Tibial artery (tissue), 4 donors: Measurements from ENCODE around the gene ZBTB7C.
A peak's percentile ranks its signal among the peaks of the same experiment; 100 is the strongest.

Source experiments
- DNase-seq, 2 donors: peaks; one replicate each; pipeline ENCODE4 v3.0.0-alpha.2; 2019
- H3K27ac ChIP-seq, 2 donors: fragments of 200-600 bp; sonication (generic) in 1 of 2; 1 replicate in 1 of 2; 2 replicates in 1 of 2; pipeline ENCODE4 v1.5.1; 2018 to 2019; ENCODE audit warnings: mild to moderate bottlenecking in 1 of 2
- H3K27me3 ChIP-seq, 2 donors: fragments of 200-600 bp; sonication (generic) in 1 of 2; one replicate each; pipeline versions ENCODE4 v1.5.1 to v1.6.0; 2016 to 2019
- H3K36me3 ChIP-seq, 3 donors: fragments of 200-600 bp; sonication (generic) in 2 of 3; one replicate each; pipeline ENCODE4 v1.5.1; 2016 to 2019; ENCODE audit warnings: mild to moderate bottlenecking in 2 of 3
- H3K4me1 ChIP-seq, 4 donors: fragments of 200-600 bp; sonication (generic) in 2 of 4; 1 replicate in 3 of 4; 2 replicates in 1 of 4; pipeline ENCODE4 v1.5.1; 2016 to 2019
- H3K4me3 ChIP-seq, 2 donors: fragments of 200-600 bp; sonication (generic) in 1 of 2; 1 replicate in 1 of 2; 2 replicates in 1 of 2; pipeline ENCODE4 v1.5.1; 2018 to 2019; ENCODE audit warnings: mild to moderate bottlenecking in 2 of 2
- H3K9me3 ChIP-seq, 3 donors: fragments of 200-600 bp; sonication (generic) in 1 of 3; one replicate each; pipeline ENCODE4 v1.5.1; 2016 to 2019
- intact Hi-C: fragments of 100-400 bp; cut with DNase I; formaldehyde crosslinking; loops from one replicate; pipeline ENCODE4 v1.15.0; 2023; ENCODE audit warnings: low total_unique reads
- TF ChIP-seq, protein P1 (sequence below), 2 experiments: fragments of 200-600 bp in 1 of 2; fragments of 450-650 bp in 1 of 2; IDR thresholded peaks; one replicate each; pipeline ENCODE4 v1.5.1; 2017 to 2019; ENCODE audit warnings: antibody characterized with exemption in 2 of 2, mild to moderate bottlenecking in 1 of 2, moderate library complexity in 1 of 2

ZBTB7C gene

DNA sequence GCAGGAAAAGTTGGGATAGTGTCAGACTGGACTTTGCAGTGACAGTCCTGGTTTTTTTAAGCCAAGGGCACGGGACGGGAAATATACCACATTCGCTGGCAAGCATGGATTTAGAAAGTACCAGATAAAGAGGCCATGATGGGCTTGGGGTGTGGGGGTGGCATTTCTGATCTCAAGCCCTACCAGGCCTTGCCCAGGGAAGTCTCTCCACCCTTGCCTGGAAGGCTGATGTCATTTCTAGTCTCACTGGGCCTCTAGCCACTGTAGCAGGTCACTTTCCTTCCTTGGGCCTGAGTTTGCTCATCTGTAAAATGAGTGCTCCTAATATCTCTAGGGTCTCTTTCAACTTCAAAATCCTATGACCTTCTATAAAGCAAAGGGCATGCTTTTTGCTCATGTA lies 1.8 kb downstream of the ZBTB7C start:
- peaks cover 0 to 56% (median 38%) of the 10 kb centered on the region in 4 donors for H3K4me1 ChIP-seq
- TF ChIP-seq, protein P1, sequence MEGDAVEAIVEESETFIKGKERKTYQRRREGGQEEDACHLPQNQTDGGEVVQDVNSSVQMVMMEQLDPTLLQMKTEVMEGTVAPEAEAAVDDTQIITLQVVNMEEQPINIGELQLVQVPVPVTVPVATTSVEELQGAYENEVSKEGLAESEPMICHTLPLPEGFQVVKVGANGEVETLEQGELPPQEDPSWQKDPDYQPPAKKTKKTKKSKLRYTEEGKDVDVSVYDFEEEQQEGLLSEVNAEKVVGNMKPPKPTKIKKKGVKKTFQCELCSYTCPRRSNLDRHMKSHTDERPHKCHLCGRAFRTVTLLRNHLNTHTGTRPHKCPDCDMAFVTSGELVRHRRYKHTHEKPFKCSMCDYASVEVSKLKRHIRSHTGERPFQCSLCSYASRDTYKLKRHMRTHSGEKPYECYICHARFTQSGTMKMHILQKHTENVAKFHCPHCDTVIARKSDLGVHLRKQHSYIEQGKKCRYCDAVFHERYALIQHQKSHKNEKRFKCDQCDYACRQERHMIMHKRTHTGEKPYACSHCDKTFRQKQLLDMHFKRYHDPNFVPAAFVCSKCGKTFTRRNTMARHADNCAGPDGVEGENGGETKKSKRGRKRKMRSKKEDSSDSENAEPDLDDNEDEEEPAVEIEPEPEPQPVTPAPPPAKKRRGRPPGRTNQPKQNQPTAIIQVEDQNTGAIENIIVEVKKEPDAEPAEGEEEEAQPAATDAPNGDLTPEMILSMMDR (IDR thresholded peaks at IDR 0.05), result no peak
- no peak for DNase-seq
- peak overlapping the region; percentile 89 to 92 for H3K4me3 ChIP-seq
- peak overlapping the region; percentile 69 to 85 for H3K27ac ChIP-seq
- no peaks in the 10 kb centered on the region for H3K9me3 ChIP-seq
- no peaks in the 10 kb centered on the region for H3K27me3 ChIP-seq
- intact Hi-C loops, result loop anchor here (5.0 kb wide), 1 partner anchor 35 kb away; no protein-coding TSS in a partner anchor
- no peaks in the 10 kb centered on the region for H3K36me3 ChIP-seq

DNA sequence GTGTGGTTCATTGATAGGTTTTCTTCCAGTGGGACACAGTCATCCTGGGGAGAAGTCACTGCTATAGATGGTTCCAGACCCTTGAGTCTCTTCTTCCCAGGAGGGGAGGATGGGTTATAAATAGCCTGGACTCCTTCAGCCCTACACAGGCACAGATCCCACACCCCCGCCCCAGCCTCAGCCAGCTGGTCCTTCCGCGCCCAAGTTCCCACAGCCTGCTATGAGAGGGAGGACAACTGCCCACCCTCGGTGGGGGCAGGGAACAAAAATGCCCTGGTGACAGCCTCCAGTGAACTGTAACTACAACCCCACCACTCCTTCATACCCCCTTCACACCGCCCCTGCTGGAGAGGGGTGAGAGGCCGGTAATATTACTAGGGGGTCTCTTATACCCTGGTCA lies 3.2 kb downstream of the ZBTB7C start:
- intact Hi-C loops, result loop anchor here (5.0 kb wide), 1 partner anchor 36 kb away; no protein-coding TSS in a partner anchor
- TF ChIP-seq, protein P1 (IDR thresholded peaks at IDR 0.05), result no peak
- Histone ChIP-seq H3K36me3 (no peaks in the 10 kb centered on the region), H3K27ac (no peak overlapping the region), H3K4me3 (no peak overlapping the region), H3K9me3 (no peaks in the 10 kb centered on the region), H3K27me3 (no peaks in the 10 kb centered on the region), H3K4me1 (peaks cover 0 to 56% (median 38%) of the 10 kb centered on the region in 4 donors)
- no peak for DNase-seq

DNA sequence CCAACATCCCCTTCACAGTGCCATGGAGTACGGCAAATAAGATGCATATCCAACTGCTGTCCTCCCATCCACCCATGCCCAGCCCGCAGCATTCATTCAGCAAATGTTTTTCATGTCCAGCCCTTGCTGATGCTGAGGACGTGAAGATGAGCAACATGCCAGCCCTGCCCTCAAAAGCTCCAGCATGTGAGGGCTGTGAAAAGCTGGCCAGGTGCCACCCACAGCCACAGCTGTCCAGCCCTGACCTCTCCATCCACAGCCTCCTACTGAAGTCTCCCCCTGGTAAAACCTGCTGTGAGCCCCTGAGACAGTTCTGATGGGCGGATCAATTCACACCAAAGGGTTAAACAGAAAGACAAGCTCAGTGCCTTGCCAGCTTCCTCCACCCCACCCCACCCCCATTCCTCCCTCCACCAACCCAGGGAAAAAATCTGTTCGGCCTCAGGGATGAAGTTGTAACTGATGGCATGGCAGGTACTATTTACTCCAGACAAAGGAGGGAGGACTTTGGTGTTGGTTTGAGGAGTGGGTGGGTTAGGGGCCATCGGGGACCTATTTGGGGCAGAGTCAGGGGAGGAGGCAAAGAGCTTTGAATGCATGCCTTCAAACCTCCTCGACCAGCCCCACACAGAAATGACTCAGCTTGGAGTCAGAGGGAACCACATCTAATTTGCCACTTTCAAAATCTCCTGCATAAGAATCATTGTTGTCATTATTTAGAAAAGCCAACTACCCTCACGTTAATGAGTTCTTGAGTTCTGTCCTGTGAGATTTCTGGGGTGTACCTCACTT lies 4.3 kb downstream of the ZBTB7C start:
- H3K4me3 ChIP-seq, result no peak overlapping the region
- no peaks in the 10 kb centered on the region for H3K9me3 ChIP-seq
- intact Hi-C loops, result loop anchor here (5.0 kb wide), 1 partner anchor 37 kb away; no protein-coding TSS in a partner anchor
- no peaks in the 10 kb centered on the region for H3K27me3 ChIP-seq
- no peak for DNase-seq
- no peaks in the 10 kb centered on the region for H3K36me3 ChIP-seq
- TF ChIP-seq, protein P1 (IDR thresholded peaks at IDR 0.05), result no peak
- H3K27ac ChIP-seq, result no peak overlapping the region
- H3K4me1 ChIP-seq, result peaks cover 0 to 50% (median 36%) of the 10 kb centered on the region in 4 donors

DNA sequence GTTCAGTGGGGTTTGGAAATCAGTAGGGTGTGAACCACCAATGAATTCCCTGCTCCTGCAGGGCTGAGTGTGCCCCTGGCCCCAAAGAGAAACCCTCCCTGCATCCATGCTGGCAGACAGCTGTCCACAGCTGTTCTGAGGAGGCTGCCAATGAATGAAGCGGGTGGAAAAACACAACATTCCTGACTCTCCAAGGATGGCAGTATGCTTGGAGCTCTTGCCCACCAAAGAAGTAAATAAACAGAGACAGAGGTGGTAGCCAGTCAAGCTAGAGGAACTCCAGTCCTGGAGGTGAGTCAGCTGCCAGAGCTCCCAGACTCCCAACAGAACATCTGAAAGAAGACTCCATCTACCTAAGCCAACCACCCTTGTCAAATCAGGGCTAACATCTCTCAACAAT lies 6.2 kb downstream of the ZBTB7C start:
- Histone ChIP-seq H3K27me3 (no peaks in the 10 kb centered on the region), H3K9me3 (no peaks in the 10 kb centered on the region), H3K36me3 (no peaks in the 10 kb centered on the region), H3K4me1 (peaks cover 0 to 45% (median 31%) of the 10 kb centered on the region in 4 donors), H3K27ac (peak overlapping the region; percentile 10 to 34), H3K4me3 (no peak overlapping the region)
- TF ChIP-seq, protein P1 (IDR thresholded peaks at IDR 0.05), result no peak
- intact Hi-C loops, result no loop called here
- no peak for DNase-seq

DNA sequence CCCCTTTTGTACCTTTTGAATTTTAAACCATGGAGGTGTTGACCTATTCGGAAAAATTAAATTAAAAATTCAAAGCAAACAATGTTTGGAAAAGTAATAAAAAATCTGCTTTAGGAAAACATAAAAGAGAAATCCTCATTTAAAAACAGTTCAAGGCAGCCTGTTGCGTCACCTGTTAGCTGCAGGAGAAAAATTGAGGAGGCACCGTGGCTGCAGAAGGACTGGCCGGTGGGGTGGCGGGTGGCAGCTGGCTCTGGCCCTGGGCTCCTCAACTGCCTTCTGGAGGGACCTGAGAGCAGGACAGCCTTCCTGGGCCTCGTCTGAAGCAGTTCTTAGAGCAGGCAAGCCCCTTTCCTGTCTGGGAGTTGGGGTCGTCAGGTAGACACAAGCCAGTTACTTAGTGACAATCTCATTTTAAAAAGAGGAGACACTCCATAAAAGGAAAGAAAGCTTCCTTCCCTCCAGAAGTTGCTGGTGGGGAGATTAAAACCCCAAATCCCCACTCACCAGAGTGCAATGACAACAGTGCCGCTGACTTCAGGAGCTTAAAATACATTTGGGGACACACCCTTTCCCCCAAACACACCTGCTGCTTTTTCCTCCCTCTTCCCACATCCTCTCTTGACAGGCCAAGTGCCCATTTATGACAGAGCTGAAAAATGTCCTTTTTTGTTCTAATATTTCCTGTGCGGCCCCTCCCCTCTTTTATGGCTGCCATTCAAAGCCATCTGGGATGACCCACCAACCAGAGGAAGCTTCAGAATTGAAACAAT lies 9.7 kb downstream of the ZBTB7C start:
- intact Hi-C loops, result no loop called here
- Histone ChIP-seq H3K27me3 (no peaks in the 10 kb centered on the region), H3K4me1 (peaks cover 0 to 12% (median 11%) of the 10 kb centered on the region in 4 donors), H3K36me3 (no peaks in the 10 kb centered on the region), H3K4me3 (no peak overlapping the region), H3K9me3 (no peaks in the 10 kb centered on the region), H3K27ac (no peak overlapping the region)
- DNase-seq, result no peak
- TF ChIP-seq, protein P1 (IDR thresholded peaks at IDR 0.05), result no peak
